ENCODE results near the gene ZNF277.
A peak's percentile ranks its signal among the peaks of the same experiment; 100 is the strongest.

Gene ZNF277

GRCh38 chr7:112360681-112361080, 154.2 kb downstream of the ZNF277 start:
- DNase-seq, result no peak

GRCh38 chr7:112361154-112361553, 154.7 kb downstream of the ZNF277 start:
- DNase-seq, result no peak

GRCh38 chr7:112362053-112362650, 155.7 kb downstream of the ZNF277 start:
- DNase-seq, result no peak

- DNase-seq, result no peak
Observed at GRCh38 chr7:112362731-112363131, 156.2 kb downstream of the ZNF277 start.

- DNase-seq, result no peak
Observed at GRCh38 chr7:112364388-112364787, 157.9 kb downstream of the ZNF277 start.

- DNase-seq, result no peak
Observed at GRCh38 chr7:112365551-112365950, 159.1 kb downstream of the ZNF277 start.

GRCh38 chr7:112366886-112367285, 160.4 kb downstream of the ZNF277 start:
- DNase-seq, result no peak

GRCh38 chr7:112370436-112370835, 163.9 kb downstream of the ZNF277 start:
- no peak for DNase-seq

- no peak for DNase-seq
Observed at GRCh38 chr7:112371701-112372100, 165.2 kb downstream of the ZNF277 start.

- DNase-seq, result peak; percentile 44 to 79 (median 70)
Observed at GRCh38 chr7:112372101-112372500, 165.6 kb downstream of the ZNF277 start.

- no peak for DNase-seq
Observed at GRCh38 chr7:112377593-112377992, 171.1 kb downstream of the ZNF277 start.

GRCh38 chr7:112381311-112382091, 175.0 kb downstream of the ZNF277 start:
- no peak for DNase-seq

- DNase-seq, result peak; percentile 30 to 42 (median 37)
Observed at GRCh38 chr7:112383671-112384417, 177.3 kb downstream of the ZNF277 start.

- DNase-seq, result no peak
Observed at GRCh38 chr7:112385516-112385915, 179.0 kb downstream of the ZNF277 start.

- DNase-seq, result no peak
Observed at GRCh38 chr7:112386619-112387018, 180.1 kb downstream of the ZNF277 start.

GRCh38 chr7:112390167-112390566, 183.7 kb downstream of the ZNF277 start:
- no peak for DNase-seq

GRCh38 chr7:112391079-112391821, 184.8 kb downstream of the ZNF277 start:
- peak; percentile 47 to 66 (median 61) for DNase-seq

- peak; percentile 45 to 74 (median 59) for DNase-seq
Observed at GRCh38 chr7:112391841-112392286, 185.4 kb downstream of the ZNF277 start.
